RWPE2 (cell line): ENCODE data around the gene C8G.

Source experiments
- ATAC-seq: fragments of 200-7000 bp; cut with Tn5 transposase; 3 replicates; pipeline ENCODE4 v1.9.1; 2021; ENCODE audit warnings: low read depth
- DNase-seq: peaks from one replicate; pipeline ENCODE4 v3.0.0-alpha.2; 2020; ENCODE audit warnings: low spot score
- H3K27ac ChIP-seq: fragments of 450-650 bp; 2 replicates; pipeline ENCODE4 v1.5.1; 2017; ENCODE audit warnings: mild to moderate bottlenecking; ENCODE audit not compliant: poor library complexity, severe bottlenecking
- H3K27me3 ChIP-seq: fragments of 250-450 bp; sonication (Bioruptor Pico); 2 replicates; pipeline ENCODE4 v1.5.1; 2021; ENCODE audit warnings: mild to moderate bottlenecking, moderate library complexity; ENCODE audit not compliant: insufficient read depth, poor library complexity, severe bottlenecking
- H3K36me3 ChIP-seq: fragments of 250-450 bp; sonication (Bioruptor Pico); 2 replicates; pipeline ENCODE4 v1.5.1; 2020; ENCODE audit warnings: low read depth, mild to moderate bottlenecking, moderate library complexity
- H3K4me1 ChIP-seq: fragments of 250-450 bp; sonication (Bioruptor Pico); 2 replicates; pipeline ENCODE4 v1.5.1; 2021; ENCODE audit warnings: mild to moderate bottlenecking, moderate library complexity; ENCODE audit not compliant: insufficient read depth, poor library complexity, severe bottlenecking
- H3K4me3 ChIP-seq: fragments of 250-450 bp; sonication (Bioruptor Pico); 2 replicates; pipeline ENCODE4 v1.5.1; 2021; ENCODE audit warnings: mild to moderate bottlenecking, moderate library complexity; ENCODE audit not compliant: severe bottlenecking
- H3K9me3 ChIP-seq: fragments of 250-450 bp; sonication (Bioruptor Pico); 2 replicates; pipeline ENCODE4 v1.5.1; 2021; ENCODE audit warnings: mild to moderate bottlenecking, moderate library complexity; ENCODE audit not compliant: severe bottlenecking
- CTCF ChIP-seq: fragments of 450-650 bp; IDR thresholded peaks from one replicate; pipeline ENCODE4 v1.5.1; 2017; ENCODE audit warnings: mild to moderate bottlenecking, moderate library complexity; ENCODE audit not compliant: poor library complexity, severe bottlenecking

The C8G gene

GRCh38 chr9:136983167-136983566 is 38.1 kb downstream of the C8G start:
- no peak for TF ChIP-seq CTCF
- no peak for ATAC-seq
- H3K4me3 ChIP-seq, result no peak overlapping the region

GRCh38 chr9:136983656-136984314 is 38.7 kb downstream of the C8G start:
- Histone ChIP-seq H3K4me3 (no peak overlapping the region), H3K36me3 (no peaks in the 10 kb centered on the region), H3K27me3 (peaks cover 14% of the 10 kb centered on the region), H3K4me1 (no peaks in the 10 kb centered on the region), H3K27ac (no peak overlapping the region), H3K9me3 (no peaks in the 10 kb centered on the region)
- no peak for TF ChIP-seq CTCF
- DNase-seq (no peak), ATAC-seq (no peak; the same call in 2 of the 3 replicates)

More at GRCh38 chr9:136983167-136983566, 38.1 kb downstream of the C8G start:
- no peaks in the 10 kb centered on the region for H3K9me3 ChIP-seq
- DNase-seq, result no peak
- no peak overlapping the region for H3K27ac ChIP-seq
- peaks cover 14% of the 10 kb centered on the region for H3K27me3 ChIP-seq
- H3K36me3 ChIP-seq, result no peaks in the 10 kb centered on the region
- no peaks in the 10 kb centered on the region for H3K4me1 ChIP-seq

DNA sequence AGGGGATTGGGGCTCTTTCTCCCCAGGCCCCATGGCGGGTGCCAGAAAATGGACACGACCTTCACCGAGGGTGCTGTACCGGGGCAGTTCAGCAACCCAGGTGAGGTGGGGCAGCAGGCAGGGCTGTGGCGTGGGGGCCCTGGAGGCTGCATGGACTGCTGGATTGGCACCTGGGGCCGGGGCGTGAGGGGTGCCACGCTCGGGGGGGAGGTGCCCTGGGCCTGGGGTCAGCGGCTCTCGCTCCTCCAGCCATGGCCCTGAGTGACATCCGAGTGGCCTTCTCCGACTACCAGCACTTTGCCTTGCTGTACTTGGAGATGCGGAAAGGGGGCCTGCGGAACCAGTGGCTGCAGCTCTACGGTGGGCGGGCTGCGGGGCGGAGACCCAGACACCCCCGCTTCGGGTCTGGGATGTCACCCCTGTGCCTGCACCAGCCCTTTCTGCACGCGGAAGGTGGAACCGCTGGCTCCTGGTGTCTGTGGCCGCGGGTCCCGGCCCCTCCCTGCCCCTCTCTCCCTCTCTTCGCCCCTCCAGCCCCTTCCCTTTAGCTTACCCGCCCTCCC is 39.5 kb downstream of the C8G start:
- Histone ChIP-seq H3K4me1 (no peaks in the 10 kb centered on the region), H3K4me3 (no peak overlapping the region), H3K9me3 (no peaks in the 10 kb centered on the region), H3K36me3 (no peaks in the 10 kb centered on the region), H3K27me3 (peaks cover 14% of the 10 kb centered on the region), H3K27ac (no peak overlapping the region)
- TF ChIP-seq CTCF, result no peak
- no peak for DNase-seq
- ATAC-seq, result no peak

GRCh38 chr9:136985027-136985602 is 40.1 kb downstream of the C8G start:
- Histone ChIP-seq H3K4me3 (no peak overlapping the region), H3K36me3 (no peaks in the 10 kb centered on the region), H3K9me3 (no peaks in the 10 kb centered on the region), H3K27me3 (peaks cover 14% of the 10 kb centered on the region), H3K4me1 (no peaks in the 10 kb centered on the region), H3K27ac (no peak overlapping the region)
- DNase-seq, result no peak
- ATAC-seq, result no peak
- no peak for TF ChIP-seq CTCF

- Histone ChIP-seq H3K9me3 (no peaks in the 10 kb centered on the region), H3K27me3 (peaks cover 14% of the 10 kb centered on the region), H3K27ac (no peak overlapping the region), H3K36me3 (no peaks in the 10 kb centered on the region), H3K4me1 (no peaks in the 10 kb centered on the region), H3K4me3 (no peak overlapping the region)
- no peak for ATAC-seq
- DNase-seq, result no peak
- no peak for TF ChIP-seq CTCF
Observed at GRCh38 chr9:136985853-136986252, 40.8 kb downstream of the C8G start.
